GM12801 (cell line): ENCODE results near the gene NBL1.

Source experiments
- CTCF ChIP-seq: IDR thresholded peaks from one replicate; pipeline ENCODE4 v1.5.1; 2011; ENCODE audit warnings: control low read depth; ENCODE audit not compliant: insufficient read length; ENCODE audit errors: extremely low read depth

Gene NBL1

GRCh38 chr1:19646377-19647319, 2.5 kb downstream of the NBL1 start:
- TF ChIP-seq CTCF = no peak

GRCh38 chr1:19647643-19648042, 3.5 kb downstream of the NBL1 start:
- no peak for TF ChIP-seq CTCF

GRCh38 chr1:19648239-19648638, 4.1 kb downstream of the NBL1 start:
- TF ChIP-seq CTCF = no peak

- TF ChIP-seq CTCF = no peak
These were observed 4.6 kb downstream of the NBL1 start for GRCh38 chr1:19648689-19649088.

- no peak for TF ChIP-seq CTCF
These were observed 6.5 kb downstream of the NBL1 start for GRCh38 chr1:19650416-19651140.

GRCh38 chr1:19651141-19651737, 7.1 kb downstream of the NBL1 start:
- TF ChIP-seq CTCF = no peak

- TF ChIP-seq CTCF = no peak
These were observed 10.3 kb downstream of the NBL1 start for GRCh38 chr1:19654386-19654785.
